GM12878 (cell line): Measurements from ENCODE around the gene SELENOM. TPM values are rescaled to one million over a fixed set of nuclear protein-coding genes. Genes with fewer than 3 reads are reported as not detected.

Experiments used
- ATF7 ChIP-seq: fragments of 450-650 bp; IDR thresholded peaks from 2 replicates; pipeline ENCODE4 v1.6.1; 2016; ENCODE audit warnings: low read depth, mild to moderate bottlenecking
- BMI1 ChIP-seq: fragments of 450-650 bp; IDR thresholded peaks from 2 replicates; pipeline ENCODE4 v1.6.1; 2016; ENCODE audit warnings: mild to moderate bottlenecking, moderate library complexity, borderline replicate concordance
- CBFB ChIP-seq: IDR thresholded peaks from 2 replicates; pipeline ENCODE4 v1.6.1; 2016; ENCODE audit warnings: antibody characterized with exemption, low read depth
- CHD4 ChIP-seq: fragments of 200-600 bp; sonication (generic); IDR thresholded peaks from 2 replicates; pipeline ENCODE4 v1.6.1; 2016; ENCODE audit warnings: mild to moderate bottlenecking
- DPF2 ChIP-seq: fragments of 450-650 bp; IDR thresholded peaks from 2 replicates; pipeline ENCODE4 v1.6.1; 2017; ENCODE audit warnings: mild to moderate bottlenecking
- EGR1 ChIP-seq, 2 experiments: IDR thresholded peaks; 1 replicate in 1 of 2; 2 replicates in 1 of 2; pipeline ENCODE4 v1.6.1; 2011 to 2012; ENCODE audit warnings: low read depth in 2 of 2, low read length in 2 of 2, borderline replicate concordance in 1 of 2, mild to moderate bottlenecking in 1 of 2, moderate library complexity in 1 of 2
- EZH2 ChIP-seq: IDR thresholded peaks from 2 replicates; pipeline ENCODE4 v1.6.1; 2012; ENCODE audit warnings: low read depth, mild to moderate bottlenecking, control low read depth, inconsistent platforms, low read length, borderline replicate concordance; ENCODE audit not compliant: control insufficient read depth
- FOS ChIP-seq: IDR thresholded peaks from 3 replicates; pipeline ENCODE4 v1.6.1; 2011; ENCODE audit warnings: borderline replicate concordance; ENCODE audit not compliant: insufficient read length; ENCODE audit errors: extremely low read depth
- GABPA ChIP-seq: IDR thresholded peaks from 2 replicates; pipeline ENCODE4 v1.6.1; 2014; ENCODE audit warnings: antibody characterized with exemption, low read depth, mild to moderate bottlenecking, inconsistent platforms
- GATAD2B ChIP-seq: fragments of 450-650 bp; conservative IDR thresholded peaks from 2 replicates; pipeline ENCODE4 v1.6.1; 2017; ENCODE audit warnings: low read depth, mild to moderate bottlenecking, moderate library complexity
- HDAC2 ChIP-seq: fragments of 200-600 bp; sonication (generic); IDR thresholded peaks from 2 replicates; pipeline ENCODE4 v1.6.1; 2017
- JUND ChIP-seq: IDR thresholded peaks from 2 replicates; pipeline ENCODE4 v1.6.1; 2012; ENCODE audit warnings: low read depth, mild to moderate bottlenecking, low read length, improper control_type of control experiment, moderate library complexity
- KAT2A ChIP-seq: conservative IDR thresholded peaks from 2 replicates; pipeline ENCODE4 v1.6.1; 2011; ENCODE audit warnings: low read depth, low read length; ENCODE audit not compliant: control insufficient read depth
- MTA2 ChIP-seq: fragments of 450-650 bp; IDR thresholded peaks from 2 replicates; pipeline ENCODE4 v1.6.1; 2016; ENCODE audit warnings: low read depth, mild to moderate bottlenecking, moderate library complexity
- NFXL1 ChIP-seq: fragments of 450-650 bp; IDR thresholded peaks from 2 replicates; pipeline ENCODE4 v1.6.1; 2017; ENCODE audit warnings: antibody characterized with exemption, mild to moderate bottlenecking, borderline replicate concordance
- PAX8 ChIP-seq: fragments of 450-650 bp; IDR thresholded peaks from 2 replicates; pipeline ENCODE4 v1.6.1; 2017; ENCODE audit warnings: mild to moderate bottlenecking, moderate library complexity
- POLR2A ChIP-seq: IDR thresholded peaks from 2 replicates; pipeline ENCODE4 v1.6.1; 2011; ENCODE audit warnings: low read depth, mild to moderate bottlenecking, low read length
- RAD21 ChIP-seq: IDR thresholded peaks from 2 replicates; pipeline ENCODE4 v1.6.1; 2011; ENCODE audit warnings: mild to moderate bottlenecking, low read depth, low read length, moderate library complexity; ENCODE audit not compliant: insufficient read depth
- SIX5 ChIP-seq: IDR thresholded peaks from 2 replicates; pipeline ENCODE4 v1.6.1; 2011; ENCODE audit warnings: mild to moderate bottlenecking, low read depth, low read length, moderate library complexity; ENCODE audit not compliant: severe bottlenecking
- SP1 ChIP-seq: IDR thresholded peaks from one replicate; pipeline ENCODE4 v1.6.1; 2011; ENCODE audit warnings: low read depth, low read length
- STAT3 ChIP-seq: IDR thresholded peaks from 2 replicates; pipeline ENCODE4 v1.6.1; 2011; ENCODE audit warnings: low read depth, low read length, improper control_type of control experiment
- SUPT20H ChIP-seq: IDR thresholded peaks from 2 replicates; pipeline ENCODE4 v1.6.1; 2011; ENCODE audit warnings: low read depth, mild to moderate bottlenecking, low read length, moderate library complexity, borderline replicate concordance; ENCODE audit not compliant: control insufficient read depth
- TCF7 ChIP-seq: IDR thresholded peaks from 2 replicates; pipeline ENCODE4 v1.6.1; 2014; ENCODE audit warnings: antibody characterized with exemption, borderline replicate concordance
- ZNF207 ChIP-seq: fragments of 450-650 bp; IDR thresholded peaks from 2 replicates; pipeline ENCODE4 v1.6.1; 2014; ENCODE audit warnings: antibody characterized with exemption, mild to moderate bottlenecking, borderline replicate concordance
- polyA plus RNA-seq, 11 experiments: library from polyadenylated mRNA; depleted of rRNA in 4 of 11; unstranded in 6 of 11; stranded (reverse) in 5 of 11; fragments of >200 nt; fragmentation: Nextera tagmentation in 4 of 11; fragmentation: Illumina TruSeq in 1 of 11; extraction: Ambion mirVana in 4 of 11; extraction: Trizol in 1 of 11; gene quantifications; 1 replicate in 1 of 11; 2 replicates in 10 of 11; pipeline versions ENCODE4 v1.2.1 to v1.2.3, GENCODE V29; 2011 to 2016; ENCODE audit warnings: inconsistent platforms in 2 of 11, missing spikeins in 2 of 11, low read depth in 1 of 11
- total RNA-seq, 4 experiments: library from RNA; depleted of rRNA in 3 of 4; stranded (reverse); fragments of >200 nt in 3 of 4; fragmentation: Illumina TruSeq in 1 of 4; extraction: Trizol in 1 of 4; gene quantifications; 2 replicates each; pipeline versions ENCODE4 v1.2.1 to v1.2.3, GENCODE V29; 2013 to 2021
- TF ChIP-seq, protein P1 (sequence below): IDR thresholded peaks from 2 replicates; pipeline ENCODE4 v1.6.1; 2012; ENCODE audit warnings: low read depth, low read length, improper control_type of control experiment
- TF ChIP-seq, protein P2 (sequence below): fragments of 450-650 bp; formaldehyde crosslinking; IDR thresholded peaks from 2 replicates; pipeline ENCODE4 v1.4.0; 2022; ENCODE audit warnings: mild to moderate bottlenecking, moderate library complexity
- TF ChIP-seq, protein P3 (sequence below): fragments of 450-650 bp; IDR thresholded peaks from 2 replicates; pipeline ENCODE4 v1.6.1; 2017; ENCODE audit warnings: mild to moderate bottlenecking

SELENOM gene
- total and polyA plus RNA-seq, 10 of the 15 experiments (the other 5 are each of a cell fraction or from before 2014, with no cell fraction given) = 0.80 to 8.3 (median 2.0) TPM

DNA sequence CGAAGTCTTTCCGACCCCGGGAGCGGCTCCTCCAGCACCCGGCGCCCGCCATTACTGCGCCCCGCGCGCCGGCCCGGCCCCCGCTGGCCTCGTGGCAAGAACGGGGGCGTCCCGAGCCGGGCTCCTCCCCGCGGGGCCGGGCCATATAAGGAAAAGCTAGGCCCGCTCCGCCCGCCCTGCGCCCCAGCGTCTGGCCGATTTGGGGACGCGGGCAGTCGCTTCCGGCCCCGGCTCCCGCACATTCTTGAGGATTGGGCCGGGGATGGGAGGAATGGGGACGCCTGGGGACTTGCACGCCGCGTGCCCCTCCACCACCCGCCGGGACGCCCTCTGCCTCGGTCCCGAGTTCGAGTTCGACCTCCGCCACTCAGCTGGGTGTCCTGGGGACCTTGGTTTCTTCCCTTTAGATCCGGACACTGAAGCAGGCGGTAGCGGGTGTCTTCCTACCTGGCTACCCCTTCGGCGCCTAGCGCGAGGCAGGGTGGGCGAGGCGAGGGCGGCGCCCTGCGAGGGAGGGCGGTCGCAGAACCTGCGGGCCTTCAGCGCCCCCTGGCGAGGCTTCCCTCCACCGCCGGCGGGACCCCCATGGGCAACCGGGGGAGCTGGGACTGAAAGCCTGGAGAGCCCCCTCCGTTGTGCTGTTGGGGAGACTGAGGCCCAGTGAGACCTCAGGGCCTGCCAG, 22.4 kb downstream of the SELENOM start (continued):
- TF ChIP-seq DPF2 (peak; percentile 87), CBFB (0 out of 2 replicates have a peak, but pooled peaks have one; percentile 68), CHD4 (0 out of 2 replicates have a peak, but pooled peaks have one; percentile 66), NFXL1 (no peak), RAD21 (peak; percentile 53), TCF7 (no peak), SUPT20H (no peak), EZH2 (no peak), POLR2A (peak; percentile 93), MTA2 (no peak), ATF7 (no peak), KAT2A (no peak), GATAD2B (peak; percentile 97), BMI1 (no peak), HDAC2 (no peak), EGR1 (IDR thresholded peaks at IDR 0.05; ENCODE audit: borderline replicate concordance in 1 of 2, low read depth in 2 of 2, low read length in 2 of 2) (peak in 1 of 2 experiments; percentile 86; a peak in 2 of 3 replicates), JUND (no peak), PAX8 (no peak), STAT3 (no peak), FOS (no peak), SP1 (no peak), SIX5 (no peak), ZNF207 (peak; percentile 60; the same call in 1 of the 2 replicates), GABPA (no peak)
- TF ChIP-seq, protein P1, sequence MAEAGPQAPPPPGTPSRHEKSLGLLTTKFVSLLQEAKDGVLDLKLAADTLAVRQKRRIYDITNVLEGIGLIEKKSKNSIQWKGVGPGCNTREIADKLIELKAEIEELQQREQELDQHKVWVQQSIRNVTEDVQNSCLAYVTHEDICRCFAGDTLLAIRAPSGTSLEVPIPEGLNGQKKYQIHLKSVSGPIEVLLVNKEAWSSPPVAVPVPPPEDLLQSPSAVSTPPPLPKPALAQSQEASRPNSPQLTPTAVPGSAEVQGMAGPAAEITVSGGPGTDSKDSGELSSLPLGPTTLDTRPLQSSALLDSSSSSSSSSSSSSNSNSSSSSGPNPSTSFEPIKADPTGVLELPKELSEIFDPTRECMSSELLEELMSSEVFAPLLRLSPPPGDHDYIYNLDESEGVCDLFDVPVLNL = no peak
- TF ChIP-seq, protein P2, sequence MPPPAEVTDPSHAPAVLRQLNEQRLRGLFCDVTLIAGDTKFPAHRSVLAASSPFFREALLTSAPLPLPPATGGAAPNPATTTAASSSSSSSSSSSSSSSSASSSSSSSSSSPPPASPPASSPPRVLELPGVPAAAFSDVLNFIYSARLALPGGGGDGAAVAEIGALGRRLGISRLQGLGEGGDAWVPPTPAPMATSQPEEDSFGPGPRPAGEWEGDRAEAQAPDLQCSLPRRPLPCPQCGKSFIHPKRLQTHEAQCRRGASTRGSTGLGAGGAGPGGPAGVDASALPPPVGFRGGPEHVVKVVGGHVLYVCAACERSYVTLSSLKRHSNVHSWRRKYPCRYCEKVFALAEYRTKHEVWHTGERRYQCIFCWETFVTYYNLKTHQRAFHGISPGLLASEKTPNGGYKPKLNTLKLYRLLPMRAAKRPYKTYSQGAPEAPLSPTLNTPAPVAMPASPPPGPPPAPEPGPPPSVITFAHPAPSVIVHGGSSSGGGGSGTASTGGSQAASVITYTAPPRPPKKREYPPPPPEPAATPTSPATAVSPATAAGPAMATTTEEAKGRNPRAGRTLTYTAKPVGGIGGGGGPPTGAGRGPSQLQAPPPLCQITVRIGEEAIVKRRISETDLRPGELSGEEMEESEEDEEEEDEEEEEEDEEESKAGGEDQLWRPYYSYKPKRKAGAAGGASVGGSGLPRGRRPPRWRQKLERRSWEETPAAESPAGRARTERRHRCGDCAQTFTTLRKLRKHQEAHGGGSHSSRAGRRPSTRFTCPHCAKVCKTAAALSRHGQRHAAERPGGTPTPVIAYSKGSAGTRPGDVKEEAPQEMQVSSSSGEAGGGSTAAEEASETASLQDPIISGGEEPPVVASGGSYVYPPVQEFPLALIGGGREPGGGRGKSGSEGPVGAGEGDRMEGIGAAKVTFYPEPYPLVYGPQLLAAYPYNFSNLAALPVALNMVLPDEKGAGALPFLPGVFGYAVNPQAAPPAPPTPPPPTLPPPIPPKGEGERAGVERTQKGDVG (CRISPR knock-in tag) = no peak
- TF ChIP-seq, protein P3, sequence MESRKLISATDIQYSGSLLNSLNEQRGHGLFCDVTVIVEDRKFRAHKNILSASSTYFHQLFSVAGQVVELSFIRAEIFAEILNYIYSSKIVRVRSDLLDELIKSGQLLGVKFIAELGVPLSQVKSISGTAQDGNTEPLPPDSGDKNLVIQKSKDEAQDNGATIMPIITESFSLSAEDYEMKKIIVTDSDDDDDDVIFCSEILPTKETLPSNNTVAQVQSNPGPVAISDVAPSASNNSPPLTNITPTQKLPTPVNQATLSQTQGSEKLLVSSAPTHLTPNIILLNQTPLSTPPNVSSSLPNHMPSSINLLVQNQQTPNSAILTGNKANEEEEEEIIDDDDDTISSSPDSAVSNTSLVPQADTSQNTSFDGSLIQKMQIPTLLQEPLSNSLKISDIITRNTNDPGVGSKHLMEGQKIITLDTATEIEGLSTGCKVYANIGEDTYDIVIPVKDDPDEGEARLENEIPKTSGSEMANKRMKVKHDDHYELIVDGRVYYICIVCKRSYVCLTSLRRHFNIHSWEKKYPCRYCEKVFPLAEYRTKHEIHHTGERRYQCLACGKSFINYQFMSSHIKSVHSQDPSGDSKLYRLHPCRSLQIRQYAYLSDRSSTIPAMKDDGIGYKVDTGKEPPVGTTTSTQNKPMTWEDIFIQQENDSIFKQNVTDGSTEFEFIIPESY = no peak
